IPS-18a (cell line): ENCODE data around the gene ADAD1.

Experiments
- H3K27ac ChIP-seq: one replicate; pipeline ENCODE4 v1.5.1; 2013; ENCODE audit warnings: low read length
- H3K27me3 ChIP-seq: one replicate; pipeline ENCODE4 v1.6.1; 2013; ENCODE audit warnings: mild to moderate bottlenecking, low read length; ENCODE audit not compliant: control insufficient read depth, insufficient read depth
- H3K36me3 ChIP-seq: one replicate; pipeline ENCODE4 v1.6.1; 2013; ENCODE audit warnings: low read depth, low read length; ENCODE audit not compliant: control insufficient read depth
- H3K4me1 ChIP-seq: one replicate; pipeline ENCODE4 v1.6.1; 2013; ENCODE audit warnings: low read depth, low read length; ENCODE audit not compliant: control insufficient read depth
- H3K4me3 ChIP-seq: one replicate; pipeline ENCODE4 v1.5.1; 2013; ENCODE audit warnings: low read length
- H3K9ac ChIP-seq: one replicate; pipeline ENCODE4 v1.6.1; 2013; ENCODE audit warnings: mild to moderate bottlenecking, low read length, moderate library complexity
- H3K9me3 ChIP-seq: one replicate; pipeline ENCODE4 v1.6.1; 2013; ENCODE audit warnings: low read depth, low read length; ENCODE audit not compliant: control insufficient read depth

ADAD1 gene

GRCh38 chr4:122456231-122457116, 77.7 kb downstream of the ADAD1 start, which contains the start of gene IL2:
Gene IL2, minus strand, starts transcription at chr4:122456725. Its CDS starts 285 bp downstream, at chr4:122456440.
- Histone ChIP-seq H3K4me1 (no peaks in the 10 kb centered on the region), H3K9me3 (no peaks in the 10 kb centered on the region), H3K27me3 (no peaks in the 10 kb centered on the region), H3K27ac (no peak within 1 kb of the TSS), H3K4me3 (no peak within 1 kb of the TSS), H3K36me3 (no peaks in the 10 kb centered on the region), H3K9ac (no peak within 1 kb of the TSS)

- no peaks in the 10 kb centered on the region for H3K36me3 ChIP-seq
- H3K27me3 ChIP-seq, result no peaks in the 10 kb centered on the region
- H3K9me3 ChIP-seq, result no peaks in the 10 kb centered on the region
- no peak overlapping the region for H3K9ac ChIP-seq
- H3K4me1 ChIP-seq, result no peaks in the 10 kb centered on the region
- no peak overlapping the region for H3K4me3 ChIP-seq
- H3K27ac ChIP-seq, result no peak overlapping the region
These were observed 79.8 kb downstream of the ADAD1 start for GRCh38 chr4:122458625-122459024.

GRCh38 chr4:122469457-122469856, 90.6 kb downstream of the ADAD1 start:
- Histone ChIP-seq H3K4me3 (no peak overlapping the region), H3K9ac (no peak overlapping the region), H3K4me1 (no peaks in the 10 kb centered on the region), H3K27me3 (no peaks in the 10 kb centered on the region), H3K36me3 (no peaks in the 10 kb centered on the region), H3K27ac (no peak overlapping the region), H3K9me3 (peaks cover 6% of the 10 kb centered on the region)

- Histone ChIP-seq H3K4me1 (no peaks in the 10 kb centered on the region), H3K9me3 (no peaks in the 10 kb centered on the region), H3K27me3 (no peaks in the 10 kb centered on the region), H3K27ac (no peak overlapping the region), H3K4me3 (no peak overlapping the region), H3K36me3 (no peaks in the 10 kb centered on the region), H3K9ac (no peak overlapping the region)
These were observed 96.4 kb downstream of the ADAD1 start for GRCh38 chr4:122475233-122475632.

GRCh38 chr4:122476126-122476525, 97.3 kb downstream of the ADAD1 start:
- Histone ChIP-seq H3K9ac (no peak overlapping the region), H3K27me3 (no peaks in the 10 kb centered on the region), H3K4me3 (no peak overlapping the region), H3K36me3 (no peaks in the 10 kb centered on the region), H3K27ac (no peak overlapping the region), H3K9me3 (no peaks in the 10 kb centered on the region), H3K4me1 (no peaks in the 10 kb centered on the region)

GRCh38 chr4:122476745-122477144, 97.9 kb downstream of the ADAD1 start:
- Histone ChIP-seq H3K4me3 (no peak overlapping the region), H3K27ac (no peak overlapping the region), H3K9me3 (no peaks in the 10 kb centered on the region), H3K4me1 (no peaks in the 10 kb centered on the region), H3K36me3 (no peaks in the 10 kb centered on the region), H3K9ac (no peak overlapping the region), H3K27me3 (no peaks in the 10 kb centered on the region)
